GM12878 (cell line): ENCODE results near the gene AMOTL1. TPM values are rescaled to one million over a fixed set of nuclear protein-coding genes. Genes with fewer than 3 reads are reported as not detected.

Experiments used
- ATAC-seq: fragments of 200-7000 bp; cut with Tn5 transposase; 3 replicates; pipeline ENCODE4 v1.9.1; 2020; ENCODE audit warnings: mild to moderate bottlenecking, moderate library complexity
- BruUV-seq: library from RNA; stranded (reverse); fragments of 400-500 nt; replicated peaks from 2 replicates; lab custom pipeline; 2021; lab: Mats Ljungman, UMichigan
- CTCF ChIA-PET: fragments of 300-600 bp; sonication (Branson Sonifier 250); formaldehyde crosslinking; extraction: SDS; loops from one replicate; lab custom pipeline; 2021; ENCODE audit warnings: inconsistent platforms; lab: Yijun Ruan, JAX
- POLR2A ChIA-PET: fragments of 350-600 bp; formaldehyde crosslinking; extraction: SDS; loops from one replicate; lab custom pipeline; 2021; ENCODE audit warnings: inconsistent platforms; lab: Charles Lee
- RAD21 ChIA-PET: fragments of 300-600 bp; sonication (Branson Sonifier 250); formaldehyde crosslinking; loops from one replicate; lab custom pipeline; 2023; ENCODE audit warnings: antibody characterized with exemption; ENCODE audit not compliant: unreplicated experiment; lab: Charles Lee
- SMC1A ChIA-PET: fragments of 300-600 bp; sonication (Branson Sonifier 250); formaldehyde crosslinking; loops from one replicate; lab custom pipeline; 2023; ENCODE audit not compliant: unreplicated experiment, uncharacterized antibody; lab: Charles Lee
- DNase-seq: peaks from one replicate; pipeline ENCODE4 v3.0.0-alpha.2; 2011; ENCODE audit warnings: low read depth, low spot score
- FAIRE-seq: peaks from 3 replicates; lab custom pipeline; 2011; peaks lifted over from hg19 to GRCh38; lab: Jason Lieb, UNC
- H2AFZ ChIP-seq: 2 replicates; pipeline ENCODE4 v1.6.0; 2011; ENCODE audit warnings: low read depth, low read length, control low read depth; ENCODE audit not compliant: control insufficient read depth
- H3K27ac ChIP-seq: 2 replicates; pipeline ENCODE4 v1.5.1; 2011; ENCODE audit warnings: control low read depth; ENCODE audit not compliant: control insufficient read depth, insufficient read depth
- H3K27me3 ChIP-seq, 2 experiments: replicated peaks in 1 of 2; 2 replicates each; pipeline versions ENCODE4 v1.6.0 to v1.6.1; 2011; ENCODE audit warnings: low read length in 1 of 2; ENCODE audit not compliant: control insufficient read depth in 2 of 2, insufficient read depth in 2 of 2
- H3K36me3 ChIP-seq, 2 experiments: 2 replicates each; pipeline ENCODE4 v1.5.1; 2011; ENCODE audit warnings: low read length in 1 of 2; ENCODE audit not compliant: control insufficient read depth in 2 of 2, insufficient read depth in 2 of 2
- H3K4me1 ChIP-seq: 2 replicates; pipeline ENCODE4 v1.6.1; 2011; ENCODE audit warnings: mild to moderate bottlenecking, low read length, moderate library complexity, mixed read lengths; ENCODE audit not compliant: control insufficient read depth, insufficient read depth
- H3K4me2 ChIP-seq: 2 replicates; pipeline ENCODE4 v1.6.0; 2011; ENCODE audit warnings: control low read depth; ENCODE audit not compliant: control insufficient read depth, insufficient read depth
- H3K4me3 ChIP-seq: fragments of 200-600 bp; sonication (generic); 2 replicates; pipeline ENCODE4 v1.5.1; 2016
- H3K79me2 ChIP-seq: 2 replicates; pipeline ENCODE4 v1.6.0; 2011; ENCODE audit warnings: low read length; ENCODE audit not compliant: control insufficient read depth, insufficient read depth
- H3K9ac ChIP-seq: 2 replicates; pipeline ENCODE4 v1.8.0; 2011; ENCODE audit warnings: low read length, control low read depth, mixed read lengths; ENCODE audit not compliant: control insufficient read depth, insufficient read depth
- H3K9me3 ChIP-seq: replicated peaks from 3 replicates; pipeline ENCODE4 v1.5.1; 2011; ENCODE audit warnings: mild to moderate bottlenecking, low read length; ENCODE audit not compliant: control insufficient read depth, insufficient read depth
- H4K20me1 ChIP-seq: 2 replicates; pipeline ENCODE4 v1.6.0; 2011; ENCODE audit not compliant: control insufficient read depth, insufficient read depth
- EZH2 ChIP-seq: IDR thresholded peaks from 2 replicates; pipeline ENCODE4 v1.6.1; 2012; ENCODE audit warnings: low read depth, mild to moderate bottlenecking, control low read depth, inconsistent platforms, low read length, borderline replicate concordance; ENCODE audit not compliant: control insufficient read depth
- IKZF2 ChIP-seq, 2 experiments: fragments of 450-650 bp; IDR thresholded peaks; 2 replicates each; pipeline ENCODE4 v1.6.1; 2017; ENCODE audit warnings: mild to moderate bottlenecking in 2 of 2, moderate library complexity in 2 of 2
- KLF5 ChIP-seq: fragments of 450-650 bp; IDR thresholded peaks from 2 replicates; pipeline ENCODE4 v1.6.1; 2014; ENCODE audit warnings: mild to moderate bottlenecking; ENCODE audit not compliant: partially characterized antibody
- NRF1 ChIP-seq: conservative IDR thresholded peaks from 2 replicates; pipeline ENCODE4 v1.6.1; 2011; ENCODE audit warnings: mild to moderate bottlenecking, low read depth, low read length, improper control_type of control experiment
- SREBF2 ChIP-seq: IDR thresholded peaks from 2 replicates; pipeline ENCODE4 v1.6.1; 2012; ENCODE audit warnings: mild to moderate bottlenecking, low read length
- STAT3 ChIP-seq: IDR thresholded peaks from 2 replicates; pipeline ENCODE4 v1.6.1; 2011; ENCODE audit warnings: low read depth, low read length, improper control_type of control experiment
- TBL1XR1 ChIP-seq: IDR thresholded peaks from 2 replicates; pipeline ENCODE4 v1.6.1; 2012; ENCODE audit warnings: low read depth, low read length, improper control_type of control experiment
- ZNF622 ChIP-seq: fragments of 450-650 bp; IDR thresholded peaks from 2 replicates; pipeline ENCODE4 v1.6.1; 2017; ENCODE audit warnings: mild to moderate bottlenecking, inconsistent platforms
- in situ Hi-C: fragments of 300-500 bp; cut with MboI; formaldehyde crosslinking; loops from 9 replicates; pipeline ENCODE4 v1.14.3; 2018; ENCODE audit warnings: mixed read lengths
- intact Hi-C: fragments of 100-400 bp; cut with micrococcal nuclease; formaldehyde crosslinking; loops from one replicate; pipeline ENCODE4 v1.14.2; 2022; ENCODE audit not compliant: unreplicated experiment
- polyA plus RNA-seq, 11 experiments: library from polyadenylated mRNA; depleted of rRNA in 4 of 11; unstranded in 6 of 11; stranded (reverse) in 5 of 11; fragments of >200 nt; fragmentation: Nextera tagmentation in 4 of 11; fragmentation: Illumina TruSeq in 1 of 11; extraction: Ambion mirVana in 4 of 11; extraction: Trizol in 1 of 11; gene quantifications; 1 replicate in 1 of 11; 2 replicates in 10 of 11; pipeline versions ENCODE4 v1.2.1 to v1.2.3, GENCODE V29; 2011 to 2016; ENCODE audit warnings: inconsistent platforms in 2 of 11, missing spikeins in 2 of 11, low read depth in 1 of 11
- total RNA-seq, 4 experiments: library from RNA; depleted of rRNA in 3 of 4; stranded (reverse); fragments of >200 nt in 3 of 4; fragmentation: Illumina TruSeq in 1 of 4; extraction: Trizol in 1 of 4; gene quantifications; 2 replicates each; pipeline versions ENCODE4 v1.2.1 to v1.2.3, GENCODE V29; 2013 to 2021
- TF ChIP-seq, protein P1 (sequence below): fragments of 450-650 bp; IDR thresholded peaks from 2 replicates; pipeline ENCODE4 v1.6.1; 2017; ENCODE audit warnings: mild to moderate bottlenecking, moderate library complexity
- TF ChIP-seq, protein P2 (sequence below): fragments of 450-650 bp; IDR thresholded peaks from 2 replicates; pipeline ENCODE4 v1.6.1; 2016; ENCODE audit warnings: mild to moderate bottlenecking, moderate library complexity, borderline replicate concordance

Gene AMOTL1
- total and polyA plus RNA-seq, 10 of the 15 experiments (the other 5 are each of a cell fraction or from before 2014, with no cell fraction given) = under 0.01 to 0.41 (median 0.01) TPM; not detected in 7

DNA sequence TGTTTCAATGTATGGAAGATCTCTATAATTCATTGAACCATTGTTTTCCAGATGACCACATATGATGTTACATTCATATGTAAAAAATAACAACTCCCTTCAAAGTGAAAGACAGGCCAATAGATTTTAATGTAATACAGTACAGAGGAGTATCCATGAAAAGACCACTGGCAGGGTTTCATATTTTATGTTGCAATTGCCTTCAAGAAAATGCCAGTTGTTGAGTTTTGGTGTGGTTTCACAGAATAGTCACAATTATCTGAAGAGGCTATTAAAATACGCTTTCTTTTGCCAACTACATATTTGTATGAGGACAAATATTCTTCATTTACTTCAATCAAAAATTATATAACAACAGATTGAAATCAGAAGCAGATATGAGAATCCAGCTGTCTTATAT lies 14.3 kb downstream of the AMOTL1 start (continued):
- TF ChIP-seq, protein P1, sequence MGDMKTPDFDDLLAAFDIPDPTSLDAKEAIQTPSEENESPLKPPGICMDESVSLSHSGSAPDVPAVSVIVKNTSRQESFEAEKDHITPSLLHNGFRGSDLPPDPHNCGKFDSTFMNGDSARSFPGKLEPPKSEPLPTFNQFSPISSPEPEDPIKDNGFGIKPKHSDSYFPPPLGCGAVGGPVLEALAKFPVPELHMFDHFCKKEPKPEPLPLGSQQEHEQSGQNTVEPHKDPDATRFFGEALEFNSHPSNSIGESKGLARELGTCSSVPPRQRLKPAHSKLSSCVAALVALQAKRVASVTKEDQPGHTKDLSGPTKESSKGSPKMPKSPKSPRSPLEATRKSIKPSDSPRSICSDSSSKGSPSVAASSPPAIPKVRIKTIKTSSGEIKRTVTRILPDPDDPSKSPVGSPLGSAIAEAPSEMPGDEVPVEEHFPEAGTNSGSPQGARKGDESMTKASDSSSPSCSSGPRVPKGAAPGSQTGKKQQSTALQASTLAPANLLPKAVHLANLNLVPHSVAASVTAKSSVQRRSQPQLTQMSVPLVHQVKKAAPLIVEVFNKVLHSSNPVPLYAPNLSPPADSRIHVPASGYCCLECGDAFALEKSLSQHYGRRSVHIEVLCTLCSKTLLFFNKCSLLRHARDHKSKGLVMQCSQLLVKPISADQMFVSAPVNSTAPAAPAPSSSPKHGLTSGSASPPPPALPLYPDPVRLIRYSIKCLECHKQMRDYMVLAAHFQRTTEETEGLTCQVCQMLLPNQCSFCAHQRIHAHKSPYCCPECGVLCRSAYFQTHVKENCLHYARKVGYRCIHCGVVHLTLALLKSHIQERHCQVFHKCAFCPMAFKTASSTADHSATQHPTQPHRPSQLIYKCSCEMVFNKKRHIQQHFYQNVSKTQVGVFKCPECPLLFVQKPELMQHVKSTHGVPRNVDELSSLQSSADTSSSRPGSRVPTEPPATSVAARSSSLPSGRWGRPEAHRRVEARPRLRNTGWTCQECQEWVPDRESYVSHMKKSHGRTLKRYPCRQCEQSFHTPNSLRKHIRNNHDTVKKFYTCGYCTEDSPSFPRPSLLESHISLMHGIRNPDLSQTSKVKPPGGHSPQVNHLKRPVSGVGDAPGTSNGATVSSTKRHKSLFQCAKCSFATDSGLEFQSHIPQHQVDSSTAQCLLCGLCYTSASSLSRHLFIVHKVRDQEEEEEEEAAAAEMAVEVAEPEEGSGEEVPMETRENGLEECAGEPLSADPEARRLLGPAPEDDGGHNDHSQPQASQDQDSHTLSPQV = no peak
- TF ChIP-seq, protein P2, sequence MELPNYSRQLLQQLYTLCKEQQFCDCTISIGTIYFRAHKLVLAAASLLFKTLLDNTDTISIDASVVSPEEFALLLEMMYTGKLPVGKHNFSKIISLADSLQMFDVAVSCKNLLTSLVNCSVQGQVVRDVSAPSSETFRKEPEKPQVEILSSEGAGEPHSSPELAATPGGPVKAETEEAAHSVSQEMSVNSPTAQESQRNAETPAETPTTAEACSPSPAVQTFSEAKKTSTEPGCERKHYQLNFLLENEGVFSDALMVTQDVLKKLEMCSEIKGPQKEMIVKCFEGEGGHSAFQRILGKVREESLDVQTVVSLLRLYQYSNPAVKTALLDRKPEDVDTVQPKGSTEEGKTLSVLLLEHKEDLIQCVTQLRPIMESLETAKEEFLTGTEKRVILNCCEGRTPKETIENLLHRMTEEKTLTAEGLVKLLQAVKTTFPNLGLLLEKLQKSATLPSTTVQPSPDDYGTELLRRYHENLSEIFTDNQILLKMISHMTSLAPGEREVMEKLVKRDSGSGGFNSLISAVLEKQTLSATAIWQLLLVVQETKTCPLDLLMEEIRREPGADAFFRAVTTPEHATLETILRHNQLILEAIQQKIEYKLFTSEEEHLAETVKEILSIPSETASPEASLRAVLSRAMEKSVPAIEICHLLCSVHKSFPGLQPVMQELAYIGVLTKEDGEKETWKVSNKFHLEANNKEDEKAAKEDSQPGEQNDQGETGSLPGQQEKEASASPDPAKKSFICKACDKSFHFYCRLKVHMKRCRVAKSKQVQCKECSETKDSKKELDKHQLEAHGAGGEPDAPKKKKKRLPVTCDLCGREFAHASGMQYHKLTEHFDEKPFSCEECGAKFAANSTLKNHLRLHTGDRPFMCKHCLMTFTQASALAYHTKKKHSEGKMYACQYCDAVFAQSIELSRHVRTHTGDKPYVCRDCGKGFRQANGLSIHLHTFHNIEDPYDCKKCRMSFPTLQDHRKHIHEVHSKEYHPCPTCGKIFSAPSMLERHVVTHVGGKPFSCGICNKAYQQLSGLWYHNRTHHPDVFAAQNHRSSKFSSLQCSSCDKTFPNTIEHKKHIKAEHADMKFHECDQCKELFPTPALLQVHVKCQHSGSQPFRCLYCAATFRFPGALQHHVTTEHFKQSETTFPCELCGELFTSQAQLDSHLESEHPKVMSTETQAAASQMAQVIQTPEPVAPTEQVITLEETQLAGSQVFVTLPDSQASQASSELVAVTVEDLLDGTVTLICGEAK = no peak

DNA sequence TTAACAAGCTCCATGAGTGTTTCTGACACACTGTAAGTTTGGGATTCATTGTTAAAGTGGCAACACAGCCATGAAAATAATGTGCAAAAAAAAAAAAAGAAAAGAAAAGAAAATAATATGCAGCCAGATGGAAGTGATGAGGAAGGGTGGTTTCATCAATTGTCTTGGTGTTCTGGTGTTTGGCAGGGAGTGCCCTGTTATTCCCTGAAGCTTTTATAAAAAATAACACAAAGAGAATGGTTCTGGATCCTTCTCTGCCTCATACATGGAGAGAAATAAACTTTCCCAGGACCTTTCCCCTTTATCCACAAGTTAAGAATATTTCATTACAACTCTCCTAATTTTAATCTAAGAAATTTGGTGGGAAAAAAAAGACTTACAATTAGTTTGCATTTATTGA lies 16.7 kb downstream of the AMOTL1 start:
- Histone ChIP-seq H2AFZ (no peak overlapping the region), H3K9ac (no peak overlapping the region), H3K4me2 (no peak overlapping the region), H3K4me3 (no peak overlapping the region), H3K27ac (no peak overlapping the region), H3K36me3 (no peaks in the 10 kb centered on the region), H3K79me2 (no peaks in the 10 kb centered on the region), H3K9me3 (no peaks in the 10 kb centered on the region), H4K20me1 (no peaks in the 10 kb centered on the region), H3K27me3 (no peaks in the 10 kb centered on the region), H3K4me1 (no peaks in the 10 kb centered on the region)
- ChIA-PET SMC1A (interaction anchor here (0.9 to 1.7 kb wide), 4 partner anchors 11 to 113 kb away, joined by 3 to 5 read pairs (median 4); no protein-coding TSS in a partner anchor), CTCF (interaction anchor here (0.7 to 4.0 kb wide), 4 partner anchors 92 to 990 kb away, joined by 3 to 25 read pairs (median 8); no protein-coding TSS in a partner anchor), POLR2A (no interaction called here), RAD21 (no interaction called here)
- FAIRE-seq = no peak
- no peak for ATAC-seq
- in situ Hi-C loops = no loop called here
- no TSS peak for BruUV-seq
- DNase-seq = no peak
- intact Hi-C loops = loop anchor here (5.0 kb wide), 1 partner anchor 112 kb away; no protein-coding TSS in a partner anchor
- TF ChIP-seq SREBF2 (no peak), IKZF2 (IDR thresholded peaks at IDR 0.05) (no peak), EZH2 (no peak), NRF1 (no peak), STAT3 (no peak), TBL1XR1 (no peak), KLF5 (no peak), ZNF622 (no peak)
- TF ChIP-seq, protein P1 = no peak
